Stomach smooth muscle (tissue), 2 donors: Measurements from ENCODE around the gene SUMO3.

Source experiments
- H3K27ac ChIP-seq: one replicate; pipeline ENCODE4 v1.7.0; 2013; ENCODE audit warnings: mild to moderate bottlenecking, low read length, inconsistent platforms
- H3K27me3 ChIP-seq, 2 donors: one replicate each; pipeline ENCODE4 v1.7.0; 2013; ENCODE audit warnings: low read length in 2 of 2; ENCODE audit not compliant: insufficient read depth in 2 of 2, control insufficient read depth in 1 of 2
- H3K36me3 ChIP-seq, 2 donors: one replicate each; pipeline ENCODE4 v1.7.0; 2013; ENCODE audit warnings: low read length in 2 of 2; ENCODE audit not compliant: control insufficient read depth in 2 of 2, insufficient read depth in 2 of 2
- H3K4me1 ChIP-seq: one replicate; pipeline ENCODE4 v1.7.0; 2013; ENCODE audit warnings: low read length; ENCODE audit not compliant: control insufficient read depth, insufficient read depth
- H3K4me3 ChIP-seq, 2 donors: one replicate each; pipeline ENCODE4 v1.7.0; 2013; ENCODE audit warnings: low read length in 2 of 2
- H3K9ac ChIP-seq, 2 donors: one replicate each; pipeline ENCODE4 v1.7.0; 2013; ENCODE audit warnings: low read length in 2 of 2, mild to moderate bottlenecking in 1 of 2
- H3K9me3 ChIP-seq, 2 donors: one replicate each; pipeline ENCODE4 v1.7.0; 2013; ENCODE audit warnings: low read length in 2 of 2; ENCODE audit not compliant: control insufficient read depth in 2 of 2
- donor health status: healthy.
- donor health status: Pancreatic carcinoma.

Gene SUMO3

DNA sequence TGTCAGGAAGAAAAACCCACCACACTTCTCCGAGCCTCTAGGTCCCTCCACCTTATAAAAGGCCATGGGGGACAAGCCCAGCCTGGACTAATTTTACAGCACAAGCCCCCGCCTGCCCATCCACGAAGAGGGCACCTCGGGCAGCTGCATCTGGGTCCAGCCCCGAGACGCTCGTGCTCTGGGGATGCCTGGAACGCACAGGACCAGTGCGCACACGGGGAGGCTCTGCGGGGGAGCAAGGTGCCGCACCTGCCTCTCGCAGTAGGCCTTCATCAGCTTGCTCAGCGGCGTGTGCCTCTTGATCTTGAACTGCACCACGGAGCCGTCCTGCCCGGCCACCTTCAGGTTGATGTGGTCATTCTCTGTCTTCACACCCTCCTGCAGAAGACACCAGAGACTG is 4.1 kb downstream of the SUMO3 start:
- no peaks in the 10 kb centered on the region for H3K9me3 ChIP-seq
- no peak overlapping the region for H3K9ac ChIP-seq
- H3K27ac ChIP-seq = no peak overlapping the region
- H3K36me3 ChIP-seq = peaks cover 19 to 26% of the 10 kb centered on the region in 2 donors
- no peaks in the 10 kb centered on the region for H3K27me3 ChIP-seq
- no peak overlapping the region for H3K4me3 ChIP-seq
- H3K4me1 ChIP-seq = peaks cover 16% of the 10 kb centered on the region

DNA sequence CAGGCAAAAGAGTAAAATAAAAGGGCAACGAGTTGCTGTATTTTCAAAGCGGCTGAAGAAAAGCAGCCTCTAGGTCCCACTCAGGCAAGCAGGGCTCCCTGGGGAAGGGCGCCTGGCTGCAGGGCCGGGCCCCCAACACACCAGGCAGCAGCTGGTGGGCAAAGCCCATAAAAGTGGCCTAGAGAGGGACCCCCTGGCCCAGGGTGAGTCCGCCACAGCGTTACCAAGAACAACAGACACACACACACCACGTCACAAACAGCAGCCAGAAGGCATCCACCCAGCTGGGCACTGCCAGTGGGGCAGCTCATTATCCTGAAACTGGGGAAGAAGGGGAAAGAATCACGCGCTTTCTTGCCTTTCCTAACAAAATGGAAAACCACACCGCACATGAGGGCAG is 4.7 kb downstream of the SUMO3 start:
- Histone ChIP-seq H3K4me3 (no peak overlapping the region), H3K27me3 (no peaks in the 10 kb centered on the region), H3K36me3 (peaks cover 19 to 30% of the 10 kb centered on the region in 2 donors), H3K27ac (no peak overlapping the region), H3K4me1 (peaks cover 13% of the 10 kb centered on the region), H3K9ac (no peak overlapping the region), H3K9me3 (no peaks in the 10 kb centered on the region)

DNA sequence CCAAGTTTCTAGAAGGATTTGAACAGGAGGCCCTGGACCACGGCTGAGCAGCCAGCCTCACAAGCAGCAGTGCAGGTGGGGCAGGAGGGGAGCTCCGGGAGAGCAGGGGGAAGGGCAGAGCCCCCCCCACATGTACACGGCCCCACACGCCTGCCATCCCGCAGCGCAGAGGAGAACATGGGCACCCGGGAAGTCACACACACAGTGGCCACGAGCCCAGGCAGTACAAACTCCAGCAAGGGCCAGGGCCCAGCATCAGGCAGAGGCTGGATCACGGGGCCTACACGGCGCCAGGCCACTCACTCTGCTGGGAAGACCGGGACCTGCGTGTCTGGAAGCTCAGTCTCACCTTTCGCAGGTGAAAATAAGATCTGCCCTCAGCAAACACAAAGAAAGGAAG is 5.2 kb downstream of the SUMO3 start:
- peaks cover 19 to 30% of the 10 kb centered on the region in 2 donors for H3K36me3 ChIP-seq
- no peak overlapping the region for H3K4me3 ChIP-seq
- no peak overlapping the region for H3K9ac ChIP-seq
- H3K27ac ChIP-seq = no peak overlapping the region
- H3K27me3 ChIP-seq = no peaks in the 10 kb centered on the region
- no peaks in the 10 kb centered on the region for H3K9me3 ChIP-seq
- peaks cover 13% of the 10 kb centered on the region for H3K4me1 ChIP-seq

DNA sequence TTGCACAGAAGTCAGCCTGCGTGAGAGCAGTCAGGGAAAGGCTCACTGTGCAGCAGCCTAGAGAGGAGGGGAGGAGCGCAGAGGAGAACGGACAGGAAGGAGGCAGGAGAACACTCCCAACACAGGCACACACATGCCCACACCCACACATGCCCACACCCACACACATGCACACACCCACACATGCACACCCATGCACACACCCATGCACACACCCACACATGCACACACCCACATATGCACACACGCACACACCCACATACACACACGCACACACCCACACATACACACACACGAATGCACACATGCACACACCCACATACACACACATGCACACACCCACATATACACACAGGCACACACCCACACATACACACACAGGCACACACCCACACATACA is 7.1 kb downstream of the SUMO3 start:
- Histone ChIP-seq H3K9me3 (no peaks in the 10 kb centered on the region), H3K36me3 (peaks cover 27 to 38% of the 10 kb centered on the region in 2 donors), H3K27me3 (no peaks in the 10 kb centered on the region), H3K4me1 (peaks cover 2% of the 10 kb centered on the region), H3K27ac (no peak overlapping the region), H3K9ac (no peak overlapping the region), H3K4me3 (no peak overlapping the region)

DNA sequence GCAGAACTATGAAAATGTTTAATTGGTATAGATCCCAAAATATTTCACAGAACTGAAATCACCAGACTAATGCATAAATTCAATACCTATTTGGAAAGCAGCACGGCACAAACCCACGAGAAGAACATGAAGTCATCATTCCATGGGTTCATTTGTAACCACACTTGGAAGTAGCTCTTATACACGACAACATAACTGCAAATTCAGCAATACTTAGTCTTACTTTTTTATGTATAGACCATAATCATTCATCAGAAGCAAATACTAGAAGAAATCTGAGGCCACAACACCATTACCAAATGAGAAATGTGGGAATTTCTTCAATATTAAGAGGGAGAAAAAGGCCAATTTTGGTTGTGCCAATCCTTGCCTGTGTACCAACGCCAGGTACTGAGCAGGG is 12.0 kb downstream of the SUMO3 start:
- peaks cover 14% of the 10 kb centered on the region for H3K4me1 ChIP-seq
- H3K27me3 ChIP-seq = no peaks in the 10 kb centered on the region
- no peak overlapping the region for H3K27ac ChIP-seq
- no peak overlapping the region for H3K4me3 ChIP-seq
- no peaks in the 10 kb centered on the region for H3K9me3 ChIP-seq
- H3K36me3 ChIP-seq = peaks cover 38 to 39% of the 10 kb centered on the region in 2 donors
- H3K9ac ChIP-seq = no peak overlapping the region

DNA sequence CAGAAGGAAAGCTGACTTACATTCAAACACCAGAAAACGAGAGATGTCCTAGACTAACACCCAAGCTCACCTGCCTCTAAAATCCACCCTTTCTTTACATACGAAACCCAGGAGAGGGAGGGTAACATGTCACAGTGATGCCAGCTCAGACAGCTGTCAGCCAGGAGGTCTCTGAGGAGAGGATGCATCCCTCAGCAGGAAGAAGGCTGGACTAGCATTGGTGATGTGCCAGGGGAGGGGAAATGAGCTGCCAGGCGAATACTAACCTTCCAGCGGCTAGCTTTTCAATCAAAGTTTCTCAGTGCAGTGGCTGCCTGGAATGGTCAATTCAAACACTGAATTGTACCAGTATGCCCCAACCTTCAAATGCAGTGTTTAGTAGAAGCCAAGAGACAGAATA is 12.6 kb downstream of the SUMO3 start:
- Histone ChIP-seq H3K27me3 (no peaks in the 10 kb centered on the region), H3K9ac (no peak overlapping the region), H3K9me3 (no peaks in the 10 kb centered on the region), H3K36me3 (peaks cover 32 to 36% of the 10 kb centered on the region in 2 donors), H3K27ac (no peak overlapping the region), H3K4me1 (peaks cover 20% of the 10 kb centered on the region), H3K4me3 (no peak overlapping the region)

DNA sequence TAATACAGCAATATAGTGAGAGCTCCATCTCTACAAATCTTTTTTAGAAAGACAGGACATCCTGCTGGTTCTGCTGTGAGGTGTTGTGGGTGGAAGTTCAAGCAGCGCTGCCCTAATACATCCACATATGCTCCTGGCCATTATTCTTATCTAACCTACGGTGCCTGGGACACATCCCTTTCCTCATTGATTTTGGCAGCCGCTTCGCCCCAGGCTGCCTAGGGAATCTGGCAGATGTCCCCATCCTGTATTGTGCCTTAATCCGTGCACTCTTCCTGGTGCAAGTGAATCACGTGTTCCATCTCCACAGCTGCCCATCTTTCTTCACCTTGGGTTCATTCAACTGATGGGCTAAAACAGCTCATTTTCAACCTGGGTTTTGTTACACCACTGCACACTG is 13.1 kb downstream of the SUMO3 start:
- no peaks in the 10 kb centered on the region for H3K27me3 ChIP-seq
- peaks cover 28 to 33% of the 10 kb centered on the region in 2 donors for H3K36me3 ChIP-seq
- H3K4me1 ChIP-seq = peaks cover 24% of the 10 kb centered on the region
- no peak overlapping the region for H3K4me3 ChIP-seq
- no peak overlapping the region for H3K27ac ChIP-seq
- H3K9me3 ChIP-seq = no peaks in the 10 kb centered on the region
- H3K9ac ChIP-seq = no peak overlapping the region

DNA sequence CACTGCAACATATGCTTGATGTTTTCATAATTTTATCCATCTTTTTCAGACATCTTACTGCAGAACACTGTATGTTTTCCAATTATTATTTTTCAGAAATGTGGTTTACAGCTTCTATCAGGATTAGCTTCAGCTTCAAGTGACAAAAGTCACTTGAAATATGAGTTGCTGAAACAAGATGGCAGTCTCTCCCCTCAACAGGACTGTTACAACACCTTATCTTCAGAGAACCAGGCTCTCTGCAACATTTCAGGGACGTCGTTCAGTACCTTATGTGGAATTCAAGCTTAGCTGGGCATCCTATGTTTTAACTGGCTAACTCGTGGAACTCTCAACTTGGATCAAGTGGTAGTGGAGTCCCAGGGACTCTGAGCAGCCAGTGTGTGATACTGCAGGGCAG is 14.2 kb downstream of the SUMO3 start:
- Histone ChIP-seq H3K27me3 (no peaks in the 10 kb centered on the region), H3K9ac (no peak overlapping the region), H3K4me3 (no peak overlapping the region), H3K27ac (no peak overlapping the region), H3K36me3 (peaks cover 20 to 26% of the 10 kb centered on the region in 2 donors), H3K9me3 (no peaks in the 10 kb centered on the region), H3K4me1 (peaks cover 27% of the 10 kb centered on the region)

DNA sequence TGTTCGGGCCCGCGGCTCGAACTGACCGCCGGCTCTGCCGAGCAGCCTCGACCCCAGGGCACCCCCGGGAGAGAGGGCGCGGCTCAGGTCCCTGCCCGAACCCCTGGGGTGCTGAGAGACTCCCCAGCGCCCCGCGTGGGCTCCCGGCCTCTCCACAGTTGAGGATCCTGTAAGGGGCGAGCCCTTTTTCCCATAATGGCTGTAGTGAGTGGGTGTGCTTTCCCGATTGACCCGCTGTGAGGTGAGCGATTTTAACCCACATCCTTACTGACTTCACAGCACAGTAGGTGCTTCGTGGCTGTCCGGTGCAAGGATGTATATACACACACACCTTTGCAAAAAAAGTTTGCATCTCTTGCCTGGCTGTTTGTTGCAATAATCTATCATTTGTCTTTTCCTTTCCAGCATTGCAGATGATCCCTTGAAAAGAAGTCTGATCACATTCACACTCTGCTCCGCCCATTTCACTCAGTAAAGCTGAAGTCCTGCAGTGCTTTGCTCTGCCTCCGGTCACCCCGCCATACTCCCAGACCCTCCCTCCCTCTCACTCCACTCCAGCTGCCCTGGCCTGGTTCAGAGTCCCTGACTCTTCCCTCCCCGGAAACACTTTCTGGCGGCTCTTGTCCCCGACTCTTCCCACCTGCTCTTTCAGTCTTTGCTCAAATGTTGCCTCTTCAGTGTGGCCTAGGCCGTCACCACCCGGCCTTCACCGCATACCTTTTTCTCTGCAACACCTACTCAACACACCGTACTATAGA is 15.3 kb downstream of the SUMO3 start:
- Histone ChIP-seq H3K36me3 (peaks cover 20 to 22% of the 10 kb centered on the region in 2 donors), H3K9ac (peak overlapping the region; percentile 47 to 63), H3K27ac (no peak overlapping the region), H3K9me3 (no peaks in the 10 kb centered on the region), H3K4me3 (peak overlapping the region; percentile 61 to 92), H3K4me1 (peaks cover 27% of the 10 kb centered on the region), H3K27me3 (no peaks in the 10 kb centered on the region)

DNA sequence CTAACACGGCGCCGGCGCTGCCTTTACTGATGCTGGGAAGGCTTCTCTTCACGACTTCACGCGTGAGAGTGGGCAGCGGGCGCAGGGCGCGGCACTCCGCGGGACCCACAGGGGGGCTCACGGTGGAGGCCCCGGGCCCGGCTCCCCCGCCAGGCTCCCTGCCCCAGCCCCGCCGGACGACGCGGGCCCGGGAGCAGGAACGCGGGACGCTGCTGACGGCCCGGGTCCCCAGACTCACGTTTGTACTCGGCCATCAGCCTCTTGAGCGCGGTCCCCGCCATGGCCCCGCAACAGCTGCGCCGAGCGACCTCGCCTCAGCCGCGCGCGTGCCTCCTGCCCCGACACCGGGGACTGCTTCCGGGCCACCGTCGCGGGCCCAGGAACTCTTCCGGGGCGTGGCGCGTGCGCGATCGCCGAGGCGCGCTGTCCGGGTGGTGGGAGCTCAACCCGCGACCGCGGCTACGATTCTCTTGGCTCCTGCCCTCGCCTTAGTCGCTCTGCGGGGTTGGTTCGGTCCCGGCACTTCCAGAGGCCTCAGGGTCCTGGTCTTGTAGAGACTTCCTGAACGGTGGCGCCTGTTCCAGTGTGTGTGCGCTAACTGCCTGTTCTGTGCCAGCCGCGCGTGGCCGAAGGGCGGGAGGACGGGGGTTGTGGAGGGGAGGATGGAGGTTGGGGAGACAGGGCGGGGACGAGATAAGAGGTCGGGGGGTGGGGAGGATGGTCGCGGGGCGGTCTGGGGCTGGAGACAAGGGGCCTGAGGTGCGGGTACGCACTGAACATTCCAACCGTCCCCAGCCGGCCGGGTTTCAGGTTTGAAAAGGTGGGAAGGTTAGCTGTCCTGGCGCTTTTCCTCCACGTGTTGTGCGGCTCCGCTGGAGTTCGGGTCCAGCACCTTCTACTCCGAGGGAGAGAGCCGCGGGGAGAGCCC is 16.1 kb downstream of the SUMO3 start, which contains the start of gene UBE2G2:
UBE2G2 (minus strand) TSS at position 353 of the 928 bp plus-strand sequence; CDS start at position 281, 72 bp downstream.
- H3K9me3 ChIP-seq = no peaks in the 10 kb centered on the region
- peak within 1 kb of the TSS; percentile 64 for H3K27ac ChIP-seq
- peak within 1 kb of the TSS; percentile 63 to 85 for H3K9ac ChIP-seq
- peak within 1 kb of the TSS; percentile 61 to 92 for H3K4me3 ChIP-seq
- no peaks in the 10 kb centered on the region for H3K27me3 ChIP-seq
- H3K4me1 ChIP-seq = peaks cover 27% of the 10 kb centered on the region
- peaks cover 16 to 18% of the 10 kb centered on the region in 2 donors for H3K36me3 ChIP-seq
